ENCODE results near the gene TERT.
"Not testable (repeated sequence)": the region's sequence is repeated elsewhere in the genome, so short reads cannot be mapped to it uniquely, and the experiment has no call there.

DNA sequence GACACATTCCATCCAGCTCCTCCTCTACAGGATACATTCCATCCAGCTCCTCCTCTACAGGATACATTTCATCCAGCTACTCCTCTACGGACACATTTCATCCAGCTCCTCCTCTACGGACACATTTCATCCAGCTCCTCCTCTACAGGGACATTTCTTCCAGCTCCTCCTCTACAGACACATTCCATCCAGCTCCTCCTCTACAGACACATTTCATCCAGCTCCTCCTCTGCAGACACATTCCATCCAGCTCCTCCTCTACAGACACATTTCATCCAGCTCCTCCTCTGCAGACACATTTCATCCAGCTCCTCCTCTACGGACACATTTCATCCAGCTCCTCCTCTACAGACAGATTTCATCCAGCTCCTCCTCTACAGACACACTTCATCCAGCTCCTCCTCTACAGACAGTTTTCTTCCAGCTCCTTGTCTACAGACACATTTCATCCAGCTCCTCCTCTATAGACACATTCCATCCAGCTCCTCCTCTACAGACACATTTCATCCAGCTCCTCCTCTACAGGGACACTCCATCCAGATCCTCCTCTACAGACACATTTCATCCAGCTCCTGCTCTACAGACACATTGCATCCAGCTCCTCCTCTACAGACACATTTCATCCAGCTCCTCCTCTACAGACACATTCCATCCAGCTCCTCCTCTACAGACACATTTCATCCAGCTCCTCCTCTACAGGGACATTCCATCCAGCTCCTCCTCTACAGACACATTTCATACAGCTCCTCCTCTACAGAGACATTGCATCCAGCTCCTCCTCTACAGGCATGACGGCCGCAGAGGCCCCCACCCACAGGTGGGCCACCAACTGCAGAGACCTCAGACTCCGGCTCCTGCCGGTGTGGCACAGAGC is 33.6 kb upstream of the TERT start:
- TF ChIP-seq, protein P1, sequence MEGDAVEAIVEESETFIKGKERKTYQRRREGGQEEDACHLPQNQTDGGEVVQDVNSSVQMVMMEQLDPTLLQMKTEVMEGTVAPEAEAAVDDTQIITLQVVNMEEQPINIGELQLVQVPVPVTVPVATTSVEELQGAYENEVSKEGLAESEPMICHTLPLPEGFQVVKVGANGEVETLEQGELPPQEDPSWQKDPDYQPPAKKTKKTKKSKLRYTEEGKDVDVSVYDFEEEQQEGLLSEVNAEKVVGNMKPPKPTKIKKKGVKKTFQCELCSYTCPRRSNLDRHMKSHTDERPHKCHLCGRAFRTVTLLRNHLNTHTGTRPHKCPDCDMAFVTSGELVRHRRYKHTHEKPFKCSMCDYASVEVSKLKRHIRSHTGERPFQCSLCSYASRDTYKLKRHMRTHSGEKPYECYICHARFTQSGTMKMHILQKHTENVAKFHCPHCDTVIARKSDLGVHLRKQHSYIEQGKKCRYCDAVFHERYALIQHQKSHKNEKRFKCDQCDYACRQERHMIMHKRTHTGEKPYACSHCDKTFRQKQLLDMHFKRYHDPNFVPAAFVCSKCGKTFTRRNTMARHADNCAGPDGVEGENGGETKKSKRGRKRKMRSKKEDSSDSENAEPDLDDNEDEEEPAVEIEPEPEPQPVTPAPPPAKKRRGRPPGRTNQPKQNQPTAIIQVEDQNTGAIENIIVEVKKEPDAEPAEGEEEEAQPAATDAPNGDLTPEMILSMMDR (IDR thresholded peaks at IDR 0.05): not testable (repeated sequence)
- TF ChIP-seq POLR2A (IDR thresholded peaks at IDR 0.05): not testable (repeated sequence)

Measured in body of pancreas (tissue), 4 donors.